ENCODE data around the gene CYP3A5.
"Not testable (repeated sequence)": the region's sequence is repeated elsewhere in the genome, so short reads cannot be mapped to it uniquely, and the experiment has no call there.

The CYP3A5 gene

GRCh38 chr7:99698867-99699730, 19.3 kb upstream of the CYP3A5 start:
- not testable (repeated sequence) for H3K36me3 ChIP-seq (ENCODE audit: control insufficient read depth, insufficient read depth, low read length); H3K27me3 ChIP-seq (ENCODE audit: control insufficient read depth, insufficient read depth, low read length); H3K9me3 ChIP-seq (ENCODE audit: control insufficient read depth, insufficient read depth, low read length); H3K4me1 ChIP-seq (ENCODE audit: control insufficient read depth, insufficient read depth, low read length); H3K4me3 ChIP-seq (ENCODE audit: low read depth, low read length); H3K9ac ChIP-seq (ENCODE audit: low read depth, low read length)

DNA sequence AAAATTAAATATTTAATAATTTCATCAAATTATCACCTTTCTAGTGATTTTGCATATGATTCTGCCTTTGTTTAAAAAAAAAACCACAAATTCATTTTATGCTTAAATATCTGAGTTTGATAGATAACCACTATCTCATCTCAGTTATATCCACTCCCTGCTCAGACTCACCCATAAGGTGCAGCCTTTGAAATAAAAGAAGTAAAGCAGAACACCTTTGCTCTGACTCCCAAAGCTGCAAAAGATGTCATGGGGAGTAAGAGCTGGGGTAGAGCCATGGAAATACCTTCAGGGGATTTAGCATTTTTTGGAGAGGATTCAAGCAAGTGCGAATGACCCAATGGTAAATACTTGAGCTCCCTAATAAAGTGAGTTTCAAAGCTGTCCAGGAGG, 15.1 kb upstream of the CYP3A5 start:
- Histone ChIP-seq H3K9me3 (ENCODE audit: control insufficient read depth, insufficient read depth, low read length) (no peaks in the 10 kb centered on the region), H3K9ac (ENCODE audit: low read depth, low read length) (no peak overlapping the region), H3K4me3 (ENCODE audit: low read depth, low read length) (no peak overlapping the region), H3K4me1 (ENCODE audit: control insufficient read depth, insufficient read depth, low read length) (peaks cover 20% of the 10 kb centered on the region), H3K36me3 (ENCODE audit: control insufficient read depth, insufficient read depth, low read length) (no peaks in the 10 kb centered on the region), H3K27me3 (ENCODE audit: control insufficient read depth, insufficient read depth, low read length) (no peaks in the 10 kb centered on the region)

- peaks cover 20% of the 10 kb centered on the region for H3K4me1 ChIP-seq (ENCODE audit: control insufficient read depth, insufficient read depth, low read length)
- H3K9ac ChIP-seq (ENCODE audit: low read depth, low read length), result no peak overlapping the region
Measured at GRCh38 chr7:99694201-99694911, 14.6 kb upstream of the CYP3A5 start.

GRCh38 chr7:99693427-99694200, 13.8 kb upstream of the CYP3A5 start:
- no peak overlapping the region for H3K9ac ChIP-seq (ENCODE audit: low read depth, low read length)
- H3K27me3 ChIP-seq (ENCODE audit: control insufficient read depth, insufficient read depth, low read length), result no peaks in the 10 kb centered on the region
- H3K36me3 ChIP-seq (ENCODE audit: control insufficient read depth, insufficient read depth, low read length), result no peaks in the 10 kb centered on the region
- H3K4me1 ChIP-seq (ENCODE audit: control insufficient read depth, insufficient read depth, low read length), result peaks cover 20% of the 10 kb centered on the region
- H3K4me3 ChIP-seq (ENCODE audit: low read depth, low read length), result peak overlapping the region; percentile 43
- no peaks in the 10 kb centered on the region for H3K9me3 ChIP-seq (ENCODE audit: control insufficient read depth, insufficient read depth, low read length)

More at GRCh38 chr7:99694201-99694911, 14.6 kb upstream of the CYP3A5 start:
- no peaks in the 10 kb centered on the region for H3K27me3 ChIP-seq (ENCODE audit: control insufficient read depth, insufficient read depth, low read length)
- H3K4me3 ChIP-seq (ENCODE audit: low read depth, low read length), result no peak overlapping the region
- no peaks in the 10 kb centered on the region for H3K9me3 ChIP-seq (ENCODE audit: control insufficient read depth, insufficient read depth, low read length)
- H3K36me3 ChIP-seq (ENCODE audit: control insufficient read depth, insufficient read depth, low read length), result no peaks in the 10 kb centered on the region

GRCh38 chr7:99693100-99693426, 13.3 kb upstream of the CYP3A5 start:
- peaks cover 18% of the 10 kb centered on the region for H3K4me1 ChIP-seq (ENCODE audit: control insufficient read depth, insufficient read depth, low read length)
- no peak overlapping the region for H3K9ac ChIP-seq (ENCODE audit: low read depth, low read length)
- no peaks in the 10 kb centered on the region for H3K9me3 ChIP-seq (ENCODE audit: control insufficient read depth, insufficient read depth, low read length)

GRCh38 chr7:99692563-99692962, 12.8 kb upstream of the CYP3A5 start:
- not testable (repeated sequence) for H3K27me3 ChIP-seq (ENCODE audit: control insufficient read depth, insufficient read depth, low read length); H3K9ac ChIP-seq (ENCODE audit: low read depth, low read length); H3K9me3 ChIP-seq (ENCODE audit: control insufficient read depth, insufficient read depth, low read length); H3K4me3 ChIP-seq (ENCODE audit: low read depth, low read length); H3K36me3 ChIP-seq (ENCODE audit: control insufficient read depth, insufficient read depth, low read length)
- peaks cover 18% of the 10 kb centered on the region for H3K4me1 ChIP-seq (ENCODE audit: control insufficient read depth, insufficient read depth, low read length)

More at GRCh38 chr7:99693100-99693426, 13.3 kb upstream of the CYP3A5 start:
- Histone ChIP-seq H3K4me3 (ENCODE audit: low read depth, low read length) (peak overlapping the region; percentile 43), H3K27me3 (ENCODE audit: control insufficient read depth, insufficient read depth, low read length) (no peaks in the 10 kb centered on the region), H3K36me3 (ENCODE audit: control insufficient read depth, insufficient read depth, low read length) (no peaks in the 10 kb centered on the region)

GRCh38 chr7:99691658-99692057, 11.9 kb upstream of the CYP3A5 start:
- peaks cover 18% of the 10 kb centered on the region for H3K4me1 ChIP-seq (ENCODE audit: control insufficient read depth, insufficient read depth, low read length)
- not testable (repeated sequence) for H3K27me3 ChIP-seq (ENCODE audit: control insufficient read depth, insufficient read depth, low read length); H3K9me3 ChIP-seq (ENCODE audit: control insufficient read depth, insufficient read depth, low read length); H3K36me3 ChIP-seq (ENCODE audit: control insufficient read depth, insufficient read depth, low read length); H3K9ac ChIP-seq (ENCODE audit: low read depth, low read length); H3K4me3 ChIP-seq (ENCODE audit: low read depth, low read length)

- H3K27me3 ChIP-seq (ENCODE audit: control insufficient read depth, insufficient read depth, low read length); H3K4me3 ChIP-seq (ENCODE audit: low read depth, low read length); H3K9ac ChIP-seq (ENCODE audit: low read depth, low read length); H3K36me3 ChIP-seq (ENCODE audit: control insufficient read depth, insufficient read depth, low read length); H3K9me3 ChIP-seq (ENCODE audit: control insufficient read depth, insufficient read depth, low read length): not testable (repeated sequence)
- H3K4me1 ChIP-seq (ENCODE audit: control insufficient read depth, insufficient read depth, low read length), result peaks cover 18% of the 10 kb centered on the region
Measured at GRCh38 chr7:99690918-99691317, 11.1 kb upstream of the CYP3A5 start.

DNA sequence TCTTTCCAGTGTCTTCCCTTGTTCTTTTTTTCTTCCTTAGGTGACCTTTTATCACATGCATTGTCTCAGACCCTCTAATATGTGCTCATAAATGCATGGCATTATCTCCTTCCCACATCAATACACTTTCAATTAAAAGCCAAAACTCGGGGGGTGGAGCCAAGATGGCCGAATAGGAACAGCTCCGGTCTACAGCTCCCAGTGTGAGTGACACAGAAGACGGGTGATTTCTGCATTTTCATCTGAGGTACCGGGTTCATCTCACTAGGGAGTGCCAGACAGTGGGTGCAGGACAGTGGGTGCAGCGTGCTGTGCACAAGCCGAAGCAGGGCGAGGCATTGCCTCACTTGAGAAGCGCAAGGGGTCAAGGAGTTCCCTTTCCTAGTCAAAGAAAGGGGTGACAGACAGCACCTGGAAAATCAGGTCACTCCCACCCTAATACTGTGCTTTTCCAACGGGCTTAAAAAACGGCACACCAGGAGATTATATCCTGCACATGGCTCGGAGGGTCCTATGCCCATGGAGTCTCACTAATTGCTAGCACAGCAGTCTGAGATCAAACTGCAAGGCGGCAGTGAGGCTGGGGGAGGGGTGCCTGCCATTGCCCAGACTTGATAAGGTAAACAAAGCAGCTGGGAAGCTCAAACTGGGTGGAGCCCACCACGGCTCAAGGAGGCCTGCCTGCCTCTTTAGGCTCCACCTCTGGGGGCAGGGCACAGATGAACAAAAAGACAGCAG, 6.2 kb upstream of the CYP3A5 start:
- H3K9ac ChIP-seq (ENCODE audit: low read depth, low read length); H3K4me1 ChIP-seq (ENCODE audit: control insufficient read depth, insufficient read depth, low read length); H3K9me3 ChIP-seq (ENCODE audit: control insufficient read depth, insufficient read depth, low read length); H3K36me3 ChIP-seq (ENCODE audit: control insufficient read depth, insufficient read depth, low read length); H3K4me3 ChIP-seq (ENCODE audit: low read depth, low read length); H3K27me3 ChIP-seq (ENCODE audit: control insufficient read depth, insufficient read depth, low read length): not testable (repeated sequence)

- no peak overlapping the region for H3K4me3 ChIP-seq (ENCODE audit: low read depth, low read length)
- no peak overlapping the region for H3K9ac ChIP-seq (ENCODE audit: low read depth, low read length)
- no peaks in the 10 kb centered on the region for H3K36me3 ChIP-seq (ENCODE audit: control insufficient read depth, insufficient read depth, low read length)
- no peaks in the 10 kb centered on the region for H3K27me3 ChIP-seq (ENCODE audit: control insufficient read depth, insufficient read depth, low read length)
- H3K4me1 ChIP-seq (ENCODE audit: control insufficient read depth, insufficient read depth, low read length), result no peaks in the 10 kb centered on the region
- peaks cover 2% of the 10 kb centered on the region for H3K9me3 ChIP-seq (ENCODE audit: control insufficient read depth, insufficient read depth, low read length)
Measured at GRCh38 chr7:99685129-99685758, 5.4 kb upstream of the CYP3A5 start.

GRCh38 chr7:99679032-99679399, 780 bp downstream of the CYP3A5 start:
- Histone ChIP-seq H3K9me3 (ENCODE audit: control insufficient read depth, insufficient read depth, low read length) (no peaks in the 10 kb centered on the region), H3K4me1 (ENCODE audit: control insufficient read depth, insufficient read depth, low read length) (peaks cover 2% of the 10 kb centered on the region), H3K9ac (ENCODE audit: low read depth, low read length) (no peak overlapping the region), H3K36me3 (ENCODE audit: control insufficient read depth, insufficient read depth, low read length) (no peaks in the 10 kb centered on the region), H3K4me3 (ENCODE audit: low read depth, low read length) (no peak overlapping the region), H3K27me3 (ENCODE audit: control insufficient read depth, insufficient read depth, low read length) (no peaks in the 10 kb centered on the region)

Data from iPS-15b (cell line).